Right ventricle myocardium superior (tissue), 1 donor: ENCODE data around the gene SPECC1. TPM values are rescaled to one million over a fixed set of nuclear protein-coding genes. Genes with fewer than 3 reads are reported as not detected.
A peak's percentile ranks its signal among the peaks of the same experiment; 100 is the strongest.
"Not testable (repeated sequence)": the region's sequence is repeated elsewhere in the genome, so short reads cannot be mapped to it uniquely, and the experiment has no call there.

ENCODE experiments used
- ATAC-seq: fragments of 200-7000 bp; cut with Tn5 transposase; one replicate; pipeline ENCODE4 v1.9.1; 2020; ENCODE audit warnings: mild to moderate bottlenecking; ENCODE audit not compliant: poor library complexity
- DNase-seq: peaks from one replicate; pipeline ENCODE4 v3.0.0-alpha.2; 2020
- intact Hi-C: fragments of 100-400 bp; cut with DNase I; formaldehyde crosslinking; loops from one replicate; pipeline ENCODE4 v1.11.2; 2022
- total RNA-seq: library from RNA; stranded (reverse); fragmentation: NEBNext Ultra II Directional; extraction: Animal tissue kit (Norgen Biotek cat#: 25700); gene quantifications from one replicate; pipeline ENCODE4 v1.2.1, GENCODE V29; 2021
- donor health status: DM: no; HTN: yes; CAD: no; lungs with severe emphysema.

The SPECC1 gene
- total RNA-seq, 1 donor from 2014 or later, result 8.5 TPM

GRCh38 chr17:20153231-20153630 is 144.1 kb downstream of the SPECC1 start:
- DNase-seq (no peak), ATAC-seq (no peak)
- intact Hi-C loops, result no loop called here

- ATAC-seq (no peak), DNase-seq (no peak)
- intact Hi-C loops, result no loop called here
Observed at GRCh38 chr17:20154286-20155000, 145.3 kb downstream of the SPECC1 start.

- ATAC-seq, result peak; percentile 100
- peak; percentile 99 for DNase-seq
- intact Hi-C loops, result no loop called here
Observed at GRCh38 chr17:20155258-20156195, 146.4 kb downstream of the SPECC1 start.

GRCh38 chr17:20156196-20157000 is 147.2 kb downstream of the SPECC1 start:
- DNase-seq (peak; percentile 51), ATAC-seq (peak; percentile 62)
- intact Hi-C loops, result no loop called here

GRCh38 chr17:20157001-20157310 is 147.8 kb downstream of the SPECC1 start:
- DNase-seq (no peak), ATAC-seq (no peak)
- intact Hi-C loops, result no loop called here

- ATAC-seq, result no peak
- no peak for DNase-seq
- intact Hi-C loops, result no loop called here
Observed at GRCh38 chr17:20158580-20158979, 149.4 kb downstream of the SPECC1 start.

GRCh38 chr17:20159406-20160069 is 150.4 kb downstream of the SPECC1 start:
- intact Hi-C loops, result no loop called here
- no peak for DNase-seq
- ATAC-seq, result no peak

DNA sequence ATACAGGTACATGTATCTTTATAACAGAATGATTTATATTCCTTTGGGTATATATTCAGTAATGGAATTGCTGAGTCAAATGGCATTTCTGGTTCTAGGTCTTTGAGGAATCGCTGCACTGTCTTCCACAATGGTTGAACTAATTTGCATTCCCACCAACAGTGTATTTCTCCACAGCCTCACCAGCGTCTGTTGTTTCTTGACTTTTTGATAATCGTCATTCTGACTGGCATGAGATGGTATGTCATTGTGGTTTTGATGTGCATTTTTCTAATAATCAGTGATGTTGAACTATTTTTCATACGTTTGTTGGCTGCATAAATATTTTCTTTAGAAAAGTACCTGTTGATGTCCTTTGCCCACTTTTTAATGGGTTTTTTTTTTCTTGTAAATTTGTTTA is 156.4 kb downstream of the SPECC1 start:
- intact Hi-C loops, DNase-seq, ATAC-seq: not testable (repeated sequence)

GRCh38 chr17:20170085-20170484 is 160.9 kb downstream of the SPECC1 start:
- ATAC-seq (no peak), DNase-seq (no peak)
- intact Hi-C loops, result no loop called here

GRCh38 chr17:20171741-20172365 is 162.7 kb downstream of the SPECC1 start:
- DNase-seq (no peak), ATAC-seq (no peak)
- intact Hi-C loops, result no loop called here

DNA sequence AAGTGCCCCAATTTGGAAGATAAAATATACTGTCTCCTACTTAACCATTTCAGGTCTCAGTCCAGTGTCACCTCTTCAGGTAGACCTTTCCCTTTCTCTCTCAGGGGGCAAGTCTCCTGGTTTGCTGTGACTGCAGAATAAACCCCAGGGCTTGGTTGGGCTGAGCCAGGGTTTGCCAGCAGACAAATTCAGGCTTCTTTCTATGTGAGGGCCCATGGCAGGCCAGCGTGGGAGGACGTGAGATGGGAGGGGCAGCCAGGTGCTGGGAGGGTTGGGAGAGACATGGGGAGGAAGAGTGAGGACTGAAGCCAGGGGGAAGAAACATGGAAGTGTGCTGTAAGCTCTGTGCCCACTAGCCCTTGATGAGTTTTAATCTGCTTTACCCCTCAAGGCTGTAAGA is 163.2 kb downstream of the SPECC1 start:
- intact Hi-C loops, result no loop called here
- ATAC-seq (no peak), DNase-seq (no peak)

GRCh38 chr17:20173091-20173490 is 163.9 kb downstream of the SPECC1 start:
- no peak for ATAC-seq
- intact Hi-C loops, result no loop called here
- DNase-seq, result no peak

GRCh38 chr17:20174588-20175265 is 165.6 kb downstream of the SPECC1 start:
- no peak for ATAC-seq
- no peak for DNase-seq
- intact Hi-C loops, result no loop called here

DNA sequence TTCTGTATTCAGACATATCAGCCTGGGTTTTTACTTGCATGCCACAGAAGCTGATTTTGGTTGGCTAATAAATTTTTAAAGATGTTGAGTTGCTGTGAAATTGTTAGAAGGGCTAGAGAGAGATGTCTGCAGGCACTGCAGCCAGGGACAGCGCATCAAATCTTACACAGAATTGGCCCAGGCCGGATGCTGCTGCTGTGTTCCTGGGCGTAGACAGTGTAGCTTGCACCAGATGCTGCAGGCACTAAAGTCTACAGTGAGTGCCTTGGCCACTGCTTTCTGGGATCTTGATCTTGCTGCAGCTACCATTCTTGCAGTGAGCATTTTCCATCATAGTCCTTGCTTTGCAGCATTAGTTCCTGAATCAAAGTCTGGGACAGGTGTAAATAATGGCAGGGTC is 169.9 kb downstream of the SPECC1 start:
- ATAC-seq, result no peak
- intact Hi-C loops, result no loop called here

DNA sequence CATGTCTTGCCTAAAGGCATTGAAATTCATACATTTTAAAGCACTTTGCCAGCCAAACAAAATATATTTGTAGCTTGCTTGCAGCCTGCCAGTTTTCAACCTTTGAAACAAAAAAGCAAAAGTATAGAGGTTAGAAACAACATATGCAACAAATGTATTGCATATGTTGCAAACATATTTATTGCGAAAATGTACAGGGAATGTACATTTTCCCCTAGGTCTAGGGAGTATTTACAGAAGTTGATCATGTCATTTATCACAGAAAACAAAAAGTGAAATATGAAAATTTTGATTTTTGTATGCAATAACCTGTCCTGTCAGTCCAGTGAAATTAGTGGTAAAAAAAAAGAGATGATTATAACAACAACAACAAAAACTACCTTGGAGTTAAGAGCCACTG is 171.5 kb downstream of the SPECC1 start:
- ATAC-seq, result no peak
- intact Hi-C loops, result no loop called here
- DNase-seq, result no peak

More for the DNA sequence above, 169.9 kb downstream of the SPECC1 start:
- no peak for DNase-seq

- no peak for ATAC-seq
- intact Hi-C loops, result no loop called here
- DNase-seq, result no peak
Observed at GRCh38 chr17:20184181-20184580, 175.0 kb downstream of the SPECC1 start.

- ATAC-seq (no peak), DNase-seq (no peak)
- intact Hi-C loops, result no loop called here
Observed at GRCh38 chr17:20184977-20185619, 175.9 kb downstream of the SPECC1 start.
